Activated T-helper 1 cell treated with anti-CD3 and anti-CD28 coated beads, Interleukin-12 subunit alpha, Interleukin-12 subunit beta, Interleukin-2, Interleukin-4 antibody, amounts not matched to agents 30 ng/mL and 10 ng/mL and 1 ng/mL, durations not matched to agents 14 hours and 24 hours and 36 hours (primary cell): ENCODE data around the gene ABHD8. TPM values are rescaled to one million over a fixed set of nuclear protein-coding genes. Genes with fewer than 3 reads are reported as not detected.

Source experiments
- DNase-seq: peaks from one replicate; pipeline ENCODE4 v3.0.0; 2021; ENCODE audit warnings: low spot score
- H3K27ac Mint-ChIP-seq: one replicate; pipeline ENCODE4 v1.8.0; 2021; ENCODE audit warnings: mild to moderate bottlenecking, mixed read lengths
- H3K27me3 Mint-ChIP-seq: one replicate; pipeline ENCODE4 v1.8.0; 2022; ENCODE audit warnings: mild to moderate bottlenecking, moderate library complexity, mixed read lengths; ENCODE audit not compliant: insufficient read depth
- H3K36me3 Mint-ChIP-seq: one replicate; pipeline ENCODE4 v1.8.0; 2021; ENCODE audit warnings: low read depth, mixed read lengths
- H3K4me1 Mint-ChIP-seq: one replicate; pipeline ENCODE4 v1.8.0; 2021; ENCODE audit warnings: low read depth, mixed read lengths
- H3K4me3 Mint-ChIP-seq: one replicate; pipeline ENCODE4 v1.8.0; 2021; ENCODE audit warnings: mild to moderate bottlenecking, moderate library complexity, mixed read lengths
- H3K9me3 Mint-ChIP-seq: one replicate; pipeline ENCODE4 v1.8.0; 2021; ENCODE audit warnings: mixed read lengths
- intact Hi-C: fragments of 100-400 bp; cut with micrococcal nuclease; formaldehyde crosslinking; loops from one replicate; pipeline ENCODE4 v1.15.1; 2024
- total RNA-seq: library from RNA; stranded (reverse); gene quantifications from 2 replicates; pipeline ENCODE4 v1.2.3, GENCODE V29; 2022

The ABHD8 gene
- total RNA-seq, 1 donor from 2014 or later = 9.0 TPM

DNA sequence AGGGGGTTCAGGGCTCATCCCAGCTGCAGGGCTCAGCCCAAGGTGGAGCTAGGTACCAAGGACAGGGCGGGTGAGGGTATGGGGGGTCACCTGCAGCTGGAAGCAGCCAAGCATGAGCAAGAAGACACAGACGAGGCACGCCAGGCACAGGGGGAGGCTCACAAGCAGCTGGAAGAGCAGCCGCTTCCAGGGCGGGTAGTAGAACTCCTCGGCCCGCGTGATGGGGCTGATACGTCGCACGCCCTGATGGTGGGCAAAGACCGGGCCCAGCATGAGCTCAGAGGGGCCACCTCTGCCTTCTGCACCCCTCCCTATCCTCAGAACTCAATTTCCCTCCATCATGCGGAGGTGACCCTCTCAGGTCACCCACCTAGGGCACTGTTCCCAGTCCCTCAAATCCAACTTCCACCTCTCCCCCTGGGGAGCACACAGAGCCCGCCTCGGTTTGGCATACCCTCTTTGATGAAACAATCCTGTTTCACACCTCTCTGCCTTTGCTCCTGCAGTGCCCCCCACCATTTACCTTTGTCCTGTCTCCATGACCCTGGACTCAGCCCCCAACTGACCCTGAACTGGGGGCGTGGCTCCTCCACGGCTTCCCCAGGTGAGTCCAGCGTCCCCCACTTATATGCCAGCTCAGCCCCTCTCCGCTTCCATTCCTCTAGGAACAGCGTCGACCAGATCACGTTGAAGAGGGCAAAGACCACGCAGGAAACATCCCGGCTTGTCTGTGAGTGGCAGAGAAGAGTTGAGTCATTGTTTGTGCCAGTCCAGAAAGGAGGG lies 27.2 kb upstream of the ABHD8 start:
- no peaks in the 10 kb centered on the region for H3K9me3 Mint-ChIP-seq
- no peak overlapping the region for H3K27ac Mint-ChIP-seq
- H3K4me3 Mint-ChIP-seq = peak overlapping the region; percentile 41
- DNase-seq = no peak
- peaks cover 10% of the 10 kb centered on the region for H3K27me3 Mint-ChIP-seq
- intact Hi-C loops = no loop called here
- peaks cover 21% of the 10 kb centered on the region for H3K4me1 Mint-ChIP-seq
- H3K36me3 Mint-ChIP-seq = peaks cover 7% of the 10 kb centered on the region

DNA sequence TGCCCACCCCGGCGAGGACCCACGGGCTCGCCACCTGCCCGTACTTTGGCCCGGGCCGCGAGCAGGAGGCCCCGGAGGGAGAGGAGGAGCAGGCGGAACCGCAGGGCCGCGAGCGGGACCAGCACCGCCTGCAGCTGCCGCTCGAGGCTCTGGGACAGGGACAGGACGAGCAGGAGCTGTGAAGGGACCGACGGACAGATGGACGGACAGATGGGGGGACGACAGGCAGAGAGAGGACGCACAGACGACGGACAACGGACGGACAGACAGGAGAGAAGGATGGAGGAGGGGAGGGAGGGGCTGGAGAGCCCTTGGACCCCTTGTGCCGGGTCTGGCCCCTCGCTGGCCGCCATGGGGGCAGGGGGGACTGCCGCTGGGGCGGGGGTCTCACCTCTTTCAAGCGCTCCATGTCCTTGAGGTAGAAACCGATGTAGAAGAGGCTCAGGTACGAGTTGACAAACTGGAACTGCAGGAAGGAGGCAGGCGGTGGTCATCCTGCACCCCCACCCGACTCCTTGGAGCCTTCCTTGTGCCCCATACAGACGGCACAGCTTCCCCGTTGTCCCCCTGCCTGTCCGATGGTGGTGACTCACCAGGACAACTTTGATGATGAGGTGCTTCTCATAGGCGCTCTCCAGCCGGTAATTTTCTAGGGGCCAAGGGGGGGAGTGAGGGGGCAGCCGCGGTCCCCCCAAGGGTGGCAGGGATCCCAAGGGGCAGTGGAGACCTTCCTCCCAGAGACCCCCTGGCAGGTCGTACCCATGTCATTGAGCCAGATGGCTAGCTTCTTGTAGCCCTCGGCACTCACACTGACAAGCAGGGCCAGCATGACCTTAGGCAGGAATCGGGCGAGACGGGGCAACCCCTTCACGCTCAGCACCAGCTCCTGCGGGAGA lies 26.4 kb upstream of the ABHD8 start:
- H3K9me3 Mint-ChIP-seq = no peaks in the 10 kb centered on the region
- H3K36me3 Mint-ChIP-seq = peaks cover 7% of the 10 kb centered on the region
- H3K27me3 Mint-ChIP-seq = peaks cover 10% of the 10 kb centered on the region
- H3K4me1 Mint-ChIP-seq = peaks cover 14% of the 10 kb centered on the region
- no peak for DNase-seq
- intact Hi-C loops = no loop called here
- no peak overlapping the region for H3K27ac Mint-ChIP-seq
- H3K4me3 Mint-ChIP-seq = peak overlapping the region; percentile 64

DNA sequence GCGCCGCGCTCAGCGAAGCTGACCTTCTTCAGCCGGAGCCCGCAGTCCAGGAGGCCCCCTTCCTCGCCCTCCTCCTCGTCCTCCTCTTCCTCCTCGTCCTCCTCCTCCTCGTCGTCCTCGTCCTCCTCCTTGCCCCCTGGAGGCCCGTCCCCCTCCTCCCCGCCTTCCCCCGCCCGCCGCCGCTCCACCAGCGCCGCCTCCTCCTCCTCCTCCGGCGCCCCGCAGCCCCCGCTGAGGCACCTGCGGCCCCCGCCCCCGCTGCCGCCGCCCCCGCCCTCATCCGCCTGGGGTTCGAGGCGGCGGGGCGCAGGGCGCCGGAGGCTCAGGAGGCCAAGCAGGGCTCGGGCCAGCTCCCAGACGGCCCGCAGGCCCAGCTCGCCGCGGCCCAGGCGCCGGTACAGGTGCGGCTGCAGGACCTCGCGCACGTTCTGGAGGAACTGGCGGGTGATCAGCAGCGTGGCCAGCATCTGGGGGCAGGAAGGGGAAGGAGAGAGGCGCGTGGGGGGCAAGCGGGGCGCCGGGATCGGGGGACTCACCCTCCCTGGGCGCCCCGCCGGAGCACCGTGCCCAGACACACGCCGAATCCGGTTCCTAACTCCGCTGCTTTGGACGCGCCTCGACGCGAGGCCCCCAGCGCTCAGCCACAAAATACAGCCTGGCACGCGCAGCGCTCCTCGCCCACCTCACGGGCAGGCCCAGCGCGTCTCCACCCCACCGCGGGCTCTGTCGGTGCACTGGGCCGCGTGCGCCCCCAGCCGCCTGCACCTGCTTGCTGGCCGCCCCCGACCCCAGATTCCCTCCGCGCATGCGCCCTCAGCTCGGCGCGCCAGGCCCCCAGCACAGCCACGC lies 25.5 kb upstream of the ABHD8 start:
- Mint-ChIP-seq H3K4me3 (peak overlapping the region; percentile 64), H3K36me3 (peaks cover 5% of the 10 kb centered on the region), H3K27me3 (peaks cover 9% of the 10 kb centered on the region), H3K27ac (no peak overlapping the region), H3K4me1 (peaks cover 10% of the 10 kb centered on the region), H3K9me3 (no peaks in the 10 kb centered on the region)
- DNase-seq = no peak
- intact Hi-C loops = loop anchor here (1.0 kb wide), 1 partner anchor 9 kb away; the partner anchor contains the start of gene GTPBP3

DNA sequence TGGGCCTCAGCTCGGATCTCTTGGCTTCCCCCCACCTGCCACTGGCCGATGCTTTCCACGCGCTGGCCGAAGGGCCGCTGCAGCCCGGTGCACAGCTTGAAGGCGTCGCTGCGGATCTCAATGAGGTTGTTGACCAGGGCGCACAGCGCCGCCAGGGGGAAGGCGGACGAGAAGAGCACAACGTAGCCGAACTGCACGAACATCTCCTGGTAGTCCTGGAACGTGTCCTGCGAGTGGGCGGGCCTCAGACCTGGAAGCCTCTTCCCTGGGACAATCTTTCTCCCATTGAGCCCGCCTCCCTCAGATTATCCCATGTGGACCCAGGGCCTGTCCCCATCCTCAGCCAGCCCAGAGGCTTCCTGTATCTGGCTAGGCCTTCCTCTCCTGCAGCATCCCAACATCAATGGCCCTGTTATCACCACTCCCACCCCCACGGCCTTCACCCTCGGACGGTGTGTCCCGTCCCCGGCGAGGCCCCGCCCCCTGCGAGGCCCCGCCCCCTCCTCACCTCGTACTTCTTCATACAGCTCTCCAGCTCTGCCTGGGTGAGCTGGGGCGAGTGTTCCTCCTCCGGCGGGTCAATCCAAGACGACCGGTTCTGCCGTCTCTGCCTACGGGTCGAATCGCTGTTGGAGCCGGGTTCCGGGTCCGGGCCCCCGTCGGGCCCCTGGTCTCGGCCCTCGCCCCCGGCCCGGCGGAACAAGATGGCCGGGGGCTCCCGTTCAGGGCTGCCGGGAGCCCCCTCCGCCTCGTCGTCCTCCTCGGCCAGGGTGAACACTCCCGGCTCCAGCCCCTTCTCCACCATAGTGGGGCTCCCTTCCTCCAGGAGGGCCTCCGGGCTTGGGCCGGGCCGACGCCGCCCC lies 24.7 kb upstream of the ABHD8 start:
- DNase-seq = no peak
- intact Hi-C loops = loop anchor here (1.0 kb wide), 1 partner anchor 9 kb away; the partner anchor contains the start of gene GTPBP3
- peaks cover 4% of the 10 kb centered on the region for H3K36me3 Mint-ChIP-seq
- H3K9me3 Mint-ChIP-seq = no peaks in the 10 kb centered on the region
- H3K27ac Mint-ChIP-seq = no peak overlapping the region
- H3K4me1 Mint-ChIP-seq = peaks cover 4% of the 10 kb centered on the region
- peaks cover 8% of the 10 kb centered on the region for H3K27me3 Mint-ChIP-seq
- H3K4me3 Mint-ChIP-seq = peak overlapping the region; percentile 64

DNA sequence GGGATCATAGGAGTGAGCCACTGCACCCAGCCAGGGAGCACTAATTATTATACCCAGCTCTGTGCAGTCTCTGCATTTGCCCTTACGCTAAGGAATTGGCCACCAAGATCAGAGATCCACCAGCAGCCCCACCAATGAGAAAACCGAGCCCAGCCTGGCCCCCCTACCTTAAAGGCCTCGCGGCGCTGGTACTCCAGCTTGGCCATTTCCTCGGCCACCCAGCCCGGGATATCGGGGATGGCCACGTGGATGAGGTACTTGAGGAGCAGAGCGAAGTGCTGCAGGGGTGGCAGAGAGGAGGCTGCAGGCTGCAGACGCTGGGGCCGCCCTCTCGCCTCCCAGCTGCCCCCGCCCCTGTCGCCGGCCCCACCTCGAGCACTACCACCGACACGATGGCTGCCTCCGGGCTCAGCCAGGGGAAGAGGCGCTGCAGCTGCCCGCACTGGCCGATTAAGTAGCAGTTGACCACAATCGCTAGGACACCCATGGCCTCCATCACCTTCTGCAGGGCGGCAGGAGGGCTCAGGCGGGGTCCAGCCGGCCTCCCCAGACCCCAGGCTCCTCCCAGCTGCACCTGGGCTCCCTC lies 23.9 kb upstream of the ABHD8 start:
- H3K9me3 Mint-ChIP-seq = no peaks in the 10 kb centered on the region
- intact Hi-C loops = no loop called here
- peaks cover 8% of the 10 kb centered on the region for H3K27me3 Mint-ChIP-seq
- no peaks in the 10 kb centered on the region for H3K4me1 Mint-ChIP-seq
- DNase-seq = no peak
- H3K4me3 Mint-ChIP-seq = no peak overlapping the region
- no peak overlapping the region for H3K27ac Mint-ChIP-seq
- peaks cover 7% of the 10 kb centered on the region for H3K36me3 Mint-ChIP-seq

DNA sequence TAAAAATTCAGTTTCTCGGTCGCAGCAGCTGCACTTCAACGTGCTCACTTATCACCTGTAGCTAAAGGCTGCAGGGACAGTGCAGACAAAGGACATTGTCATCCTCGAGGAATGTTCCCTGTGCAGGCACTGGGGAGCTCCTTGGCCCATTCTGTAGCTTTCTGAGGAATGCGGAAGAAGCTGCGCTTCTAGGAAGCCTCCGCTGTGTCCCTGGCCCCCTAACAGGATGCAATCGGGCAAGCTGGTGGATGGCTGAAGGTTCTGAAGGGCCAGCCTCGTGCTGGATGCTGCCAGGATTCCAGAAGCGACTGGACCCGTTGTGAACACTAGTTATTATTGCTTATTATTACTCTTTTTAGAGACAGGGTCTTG lies 23.4 kb upstream of the ABHD8 start:
- no peak overlapping the region for H3K27ac Mint-ChIP-seq
- no peak overlapping the region for H3K4me3 Mint-ChIP-seq
- H3K9me3 Mint-ChIP-seq = no peaks in the 10 kb centered on the region
- H3K36me3 Mint-ChIP-seq = peaks cover 7% of the 10 kb centered on the region
- H3K27me3 Mint-ChIP-seq = peaks cover 8% of the 10 kb centered on the region
- intact Hi-C loops = no loop called here
- H3K4me1 Mint-ChIP-seq = no peaks in the 10 kb centered on the region
- no peak for DNase-seq

DNA sequence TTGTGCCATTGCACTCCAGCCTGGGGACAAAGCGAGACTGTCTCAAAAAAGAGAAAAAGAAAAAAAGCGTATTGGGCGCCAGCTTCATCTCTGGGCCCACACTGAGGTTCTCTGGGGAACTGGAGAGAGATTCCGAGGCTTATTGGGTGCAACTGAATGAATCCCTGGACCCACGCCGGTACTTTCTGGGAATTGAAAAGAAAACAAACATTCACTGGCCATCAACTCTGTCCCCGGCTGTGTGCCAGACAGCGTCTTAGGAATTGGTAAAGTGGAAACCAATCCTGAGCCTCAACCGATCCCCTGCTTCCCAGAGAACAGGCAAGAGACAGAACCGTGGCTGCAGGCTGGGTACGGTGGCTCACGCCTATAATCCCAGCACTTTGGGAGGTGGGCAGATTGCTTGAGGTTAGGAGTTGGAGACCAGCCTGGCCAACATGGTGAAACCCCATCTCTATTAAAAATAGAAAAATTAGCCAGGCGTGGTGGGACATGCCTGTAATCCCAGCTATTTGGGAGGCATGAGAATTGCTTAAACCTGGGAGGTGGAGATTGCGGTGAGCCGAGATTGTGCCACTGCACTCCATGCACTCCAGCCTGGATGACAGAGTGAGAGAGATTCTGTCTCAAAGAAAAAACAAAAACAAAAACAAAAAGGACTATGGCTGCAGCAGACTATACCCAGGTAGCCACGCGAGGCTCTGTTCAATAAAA lies 22.8 kb upstream of the ABHD8 start:
- no peak for DNase-seq
- intact Hi-C loops = no loop called here
- H3K27me3 Mint-ChIP-seq = peaks cover 8% of the 10 kb centered on the region

DNA sequence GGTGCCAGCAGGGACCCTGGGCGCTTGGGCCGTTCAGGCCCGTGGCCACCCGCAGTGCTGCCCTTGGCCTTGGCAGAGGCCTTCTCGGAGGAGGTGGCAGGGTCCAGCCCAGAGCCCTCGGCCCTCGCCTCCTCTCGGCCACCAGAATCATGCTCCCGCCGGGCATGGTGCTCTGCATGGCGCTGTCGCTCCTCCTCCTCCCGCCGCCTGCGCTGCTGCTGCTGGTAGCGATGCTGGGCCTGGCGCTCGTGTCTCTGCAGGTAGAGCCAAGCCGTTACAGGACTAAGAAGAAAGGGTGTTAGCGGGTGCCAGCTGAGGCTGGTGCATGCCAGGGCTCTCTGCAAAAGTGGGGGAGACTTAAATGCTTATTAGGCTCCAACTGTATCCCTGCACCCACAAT lies 21.9 kb upstream of the ABHD8 start:
- intact Hi-C loops = no loop called here
- Mint-ChIP-seq H3K4me3 (no peak overlapping the region), H3K36me3 (peaks cover 8% of the 10 kb centered on the region), H3K27me3 (peaks cover 4% of the 10 kb centered on the region), H3K27ac (no peak overlapping the region), H3K9me3 (no peaks in the 10 kb centered on the region), H3K4me1 (no peaks in the 10 kb centered on the region)
- DNase-seq = no peak

More for the DNA sequence above, 22.8 kb upstream of the ABHD8 start:
- Mint-ChIP-seq H3K9me3 (no peaks in the 10 kb centered on the region), H3K4me1 (no peaks in the 10 kb centered on the region), H3K27ac (no peak overlapping the region), H3K36me3 (peaks cover 7% of the 10 kb centered on the region), H3K4me3 (no peak overlapping the region)

DNA sequence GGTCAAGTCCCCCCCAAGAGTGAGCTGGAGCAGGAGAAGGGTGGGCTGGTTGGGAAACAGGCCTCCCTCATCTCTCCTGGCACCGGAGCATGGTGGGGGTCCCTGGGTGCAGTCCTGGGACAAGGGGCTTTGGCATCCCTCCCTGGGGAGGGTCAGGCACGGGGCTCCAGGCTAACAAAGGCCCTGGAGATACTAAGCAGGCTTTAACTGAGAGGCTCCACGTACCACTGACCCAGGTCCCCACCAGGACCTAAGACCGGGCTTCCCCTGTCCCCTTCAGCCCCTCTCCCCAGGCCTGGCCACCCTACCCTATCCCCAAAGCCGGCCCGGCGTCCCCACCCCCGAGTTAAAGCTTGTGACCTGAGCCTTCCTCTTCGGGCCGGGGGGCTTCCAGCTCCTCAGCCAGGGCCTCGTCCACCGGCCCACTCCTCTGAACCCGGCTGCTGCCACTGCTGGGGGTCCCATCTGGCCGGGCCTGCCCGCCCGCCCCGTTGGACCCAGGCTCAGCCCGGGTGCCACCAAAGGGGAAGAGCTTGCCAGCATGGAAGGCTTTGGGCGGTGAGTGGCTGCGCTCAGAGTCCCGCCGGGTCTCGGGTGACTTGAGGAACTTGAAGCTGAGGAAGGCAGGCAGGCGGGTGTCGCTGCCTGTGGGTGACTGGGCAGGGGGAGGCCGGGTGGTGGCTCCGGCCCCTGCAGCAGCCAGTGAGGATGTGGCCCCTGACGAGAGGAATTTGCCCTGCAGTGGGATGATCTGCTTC lies 21.3 kb upstream of the ABHD8 start:
- Mint-ChIP-seq H3K4me1 (no peaks in the 10 kb centered on the region), H3K36me3 (peaks cover 11% of the 10 kb centered on the region), H3K9me3 (no peaks in the 10 kb centered on the region), H3K27me3 (no peaks in the 10 kb centered on the region), H3K4me3 (no peak overlapping the region), H3K27ac (no peak overlapping the region)
- intact Hi-C loops = no loop called here
- no peak for DNase-seq

DNA sequence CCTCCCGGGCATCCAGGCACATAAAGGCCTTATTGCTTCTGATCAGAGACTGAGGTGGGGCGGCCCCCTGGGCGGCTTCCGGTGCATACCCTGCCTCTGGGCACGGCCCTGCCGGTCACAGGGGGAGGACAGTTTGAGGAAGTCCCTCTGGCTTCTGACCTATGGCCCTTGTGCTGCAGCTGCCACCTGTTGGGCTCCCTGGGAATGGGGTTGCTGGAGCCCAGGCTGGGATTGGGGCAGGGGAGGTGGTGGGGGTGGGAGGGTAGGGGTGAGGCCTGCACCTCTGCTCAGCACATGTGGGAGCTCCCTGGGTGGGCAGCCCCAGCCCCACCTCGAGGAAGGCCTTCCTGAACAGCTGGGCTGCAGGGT lies 20.7 kb upstream of the ABHD8 start:
- no peaks in the 10 kb centered on the region for H3K9me3 Mint-ChIP-seq
- H3K36me3 Mint-ChIP-seq = peaks cover 11% of the 10 kb centered on the region
- H3K4me1 Mint-ChIP-seq = no peaks in the 10 kb centered on the region
- intact Hi-C loops = no loop called here
- no peak for DNase-seq
- H3K27ac Mint-ChIP-seq = no peak overlapping the region
- no peaks in the 10 kb centered on the region for H3K27me3 Mint-ChIP-seq
- no peak overlapping the region for H3K4me3 Mint-ChIP-seq
